IPS-18c (cell line): ENCODE data around the gene PURB.
"Not testable (repeated sequence)": the region's sequence is repeated elsewhere in the genome, so short reads cannot be mapped to it uniquely, and the experiment has no call there.

Experiments used
- H3K4me3 ChIP-seq: 2 replicates; pipeline ENCODE4 v1.7.0; 2013; ENCODE audit warnings: low read depth, mild to moderate bottlenecking, low read length, moderate library complexity; ENCODE audit not compliant: insufficient read depth
- H3K9me3 ChIP-seq: one replicate; pipeline ENCODE4 v1.6.1; 2013; ENCODE audit warnings: mild to moderate bottlenecking, low read length, moderate library complexity; ENCODE audit not compliant: control insufficient read depth, insufficient read depth

Gene PURB

GRCh38 chr7:44843440-44843839 is 41.9 kb downstream of the PURB start:
- not testable (repeated sequence) for H3K4me3 ChIP-seq, H3K9me3 ChIP-seq

DNA sequence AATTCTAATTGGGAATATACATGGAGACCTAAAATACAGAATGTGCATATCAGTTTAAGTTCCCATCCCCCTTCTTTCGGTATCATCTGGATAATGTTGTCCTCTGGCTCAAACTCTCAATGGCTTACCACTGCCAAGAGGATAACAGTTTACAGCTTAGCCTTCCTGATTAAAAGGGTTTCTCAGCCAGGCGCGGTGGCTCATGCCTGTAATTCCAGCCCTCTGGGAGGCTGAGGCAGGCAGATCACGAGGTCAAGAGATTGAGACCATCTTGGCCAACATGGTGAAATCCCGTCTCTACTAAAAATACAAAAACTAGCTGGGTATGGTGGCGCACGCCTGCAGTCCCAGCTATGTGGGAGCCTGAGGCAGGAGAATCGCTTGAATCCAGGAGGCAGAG is 42.7 kb downstream of the PURB start:
- not testable (repeated sequence) for H3K9me3 ChIP-seq, H3K4me3 ChIP-seq

GRCh38 chr7:44838751-44839150 is 46.6 kb downstream of the PURB start:
- H3K9me3 ChIP-seq, result no peaks in the 10 kb centered on the region
- no peak overlapping the region for H3K4me3 ChIP-seq

- H3K4me3 ChIP-seq, result no peak overlapping the region
Measured at GRCh38 chr7:44827567-44827966, 57.8 kb downstream of the PURB start.

More at GRCh38 chr7:44827567-44827966, 57.8 kb downstream of the PURB start:
- H3K9me3 ChIP-seq, result no peaks in the 10 kb centered on the region
